HG02588 (cell line): ENCODE results near the gene MYO1E.

ENCODE experiments used
- ATAC-seq: cut with Tn5 transposase; IDR thresholded peaks from one replicate; pipeline ENCODE4 v1.9.1; 2021; ENCODE audit warnings: mild to moderate bottlenecking, moderate library complexity; ENCODE audit not compliant: unreplicated experiment

MYO1E gene

GRCh38 chr15:59104912-59105732, 267.5 kb downstream of the MYO1E start, which contains the start of gene CCNB2:
TSS of gene CCNB2 (plus strand) at chr15:59105146. CDS start at chr15:59105269, 123 bp downstream.
- peak; percentile 97 for ATAC-seq

- ATAC-seq = peak; percentile 19
Measured at GRCh38 chr15:59104602-59104911, 268.1 kb downstream of the MYO1E start.

- no peak for ATAC-seq
Measured at GRCh38 chr15:59099162-59099685, 273.4 kb downstream of the MYO1E start.

- no peak for ATAC-seq
Measured at GRCh38 chr15:59096429-59096828, 276.2 kb downstream of the MYO1E start.

- ATAC-seq = no peak
Measured at GRCh38 chr15:59094077-59094476, 278.6 kb downstream of the MYO1E start.

GRCh38 chr15:59087731-59088130, 284.9 kb downstream of the MYO1E start:
- ATAC-seq = no peak
